Right lobe of liver (tissue), 6 donors: ENCODE data around the gene F12. TPM values are rescaled to one million over a fixed set of nuclear protein-coding genes. Genes with fewer than 3 reads are reported as not detected.

Source experiments
- ATAC-seq, 4 donors: fragments of 200-7000 bp; cut with Tn5 transposase; one replicate each; pipeline ENCODE4 v1.9.1; 2020; ENCODE audit warnings: mild to moderate bottlenecking in 4 of 4, moderate library complexity in 4 of 4
- DNase-seq, 3 donors: peaks; one replicate each; pipeline ENCODE4 v3.0.0-alpha.2; 2020
- H3K27ac ChIP-seq, 3 donors: fragments of 200-600 bp; one replicate each; pipeline ENCODE4 v1.8.0; 2022
- H3K27me3 ChIP-seq, 2 donors: fragments of 200-600 bp; one replicate each; pipeline ENCODE4 v1.8.0; 2022
- H3K36me3 ChIP-seq, 4 donors: fragments of 200-600 bp; sonication (generic) in 1 of 4; one replicate each; pipeline versions ENCODE4 v1.5.1 to v1.8.0; 2017 to 2022; ENCODE audit warnings: control low read depth in 1 of 4
- H3K4me1 ChIP-seq, 4 donors: fragments of 200-600 bp; sonication (generic) in 1 of 4; one replicate each; pipeline versions ENCODE4 v1.5.1 to v1.8.0; 2017 to 2022; ENCODE audit warnings: control low read depth in 1 of 4
- H3K4me3 ChIP-seq, 3 donors: fragments of 200-600 bp; one replicate each; pipeline ENCODE4 v1.8.0; 2022
- H3K9me3 ChIP-seq, 4 donors: fragments of 200-600 bp; sonication (generic) in 1 of 4; one replicate each; pipeline versions ENCODE4 v1.5.1 to v1.8.0; 2017 to 2022; ENCODE audit warnings: control low read depth in 1 of 4
- POLR2A ChIP-seq: fragments of 450-650 bp; IDR thresholded peaks from one replicate; pipeline ENCODE4 v1.6.1; 2017; ENCODE audit warnings: antibody characterized with exemption, mild to moderate bottlenecking
- WGBS: methylation state at CpG from one replicate; pipeline ENCODE4 v1.1.6; 2018; ENCODE audit warnings: low coverage, low lambda C conversion rate; ENCODE audit not compliant: insufficient coverage; ENCODE audit errors: missing lambda C conversion rate; 5-methylcytosine and 5-hydroxymethylcytosine counted together
- intact Hi-C, 2 donors: fragments of 100-400 bp; cut with DNase I; formaldehyde crosslinking; loops; one replicate each; pipeline versions ENCODE4 v1.11.2 to v1.14.1; 2022
- total RNA-seq, 6 experiments: library from RNA; depleted of rRNA in 2 of 6; stranded (reverse); fragments of >200 nt in 2 of 6; fragmentation: NEBNext Ultra II Directional in 3 of 6; extraction: Animal tissue kit (Norgen Biotek cat#: 25700) in 3 of 6; gene quantifications; one replicate each; pipeline versions ENCODE4 v1.1.0 to v1.2.4, GENCODE V29; 2016 to 2023
- TF ChIP-seq, protein P1 (sequence below), 4 donors: fragments of 200-600 bp in 3 of 4; fragments of 450-650 bp in 1 of 4; IDR thresholded peaks; one replicate each; pipeline versions ENCODE4 v1.5.1 to v1.8.0; 2016 to 2022; ENCODE audit warnings: antibody characterized with exemption in 4 of 4, mild to moderate bottlenecking in 2 of 4
- donor health status: DM: no; HTN: yes; CAD: no.
- donor health status: DM: no; HTN: no; CAD: no.
- donor health status: DM: no; HTN: no; CAD: no.
- donor health status: DM: no; HTN: yes; CAD: no.
- donor health status: DM: no; HTN: yes; CAD: no.

Gene F12
- total RNA-seq, 6 experiments from 2014 or later = 236 to 518 (median 365) TPM

DNA sequence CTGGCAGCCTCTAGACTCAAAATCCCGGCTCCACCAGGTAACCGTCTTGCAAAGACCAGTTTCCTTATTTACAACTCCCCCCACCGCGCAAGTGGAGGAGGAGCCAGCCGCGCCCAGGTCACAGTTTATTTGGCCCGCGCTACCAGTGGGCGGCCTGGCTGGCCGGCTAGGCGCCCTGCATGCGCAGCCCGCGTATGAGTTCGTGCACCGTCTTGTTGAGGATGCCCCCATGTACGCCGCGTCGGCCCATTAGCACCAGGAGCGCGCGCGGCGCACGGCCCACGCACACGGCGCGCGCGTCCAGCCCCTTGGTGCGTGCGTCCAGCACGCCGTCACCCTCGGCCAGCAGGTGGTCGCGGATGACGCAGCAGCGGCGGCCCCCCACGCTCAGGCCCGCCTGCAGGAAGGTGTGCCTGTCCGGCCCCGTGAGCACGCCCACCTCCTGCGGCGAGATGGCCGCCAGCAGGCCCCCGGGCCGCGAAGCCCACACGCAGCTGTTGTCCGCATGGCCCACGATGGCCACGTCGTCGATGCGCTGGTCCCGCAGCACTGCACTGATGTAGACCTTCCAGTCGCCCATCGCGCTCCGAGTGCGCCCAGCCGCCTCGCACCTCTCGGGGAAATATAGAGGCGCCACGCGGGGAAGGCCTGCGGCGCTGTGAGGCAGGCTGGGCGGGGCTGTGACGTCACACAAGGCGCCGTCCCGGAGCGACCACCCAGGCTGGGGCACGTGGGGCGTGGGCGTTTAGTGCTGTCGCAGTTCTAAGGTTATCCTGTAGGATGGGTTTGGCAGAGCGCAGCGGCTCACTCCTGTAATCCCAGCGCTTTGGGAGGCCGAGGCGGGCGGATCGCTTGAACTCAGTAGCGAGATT lies 9.1 kb downstream of the F12 start, which contains the start of gene PFN3:
TSS of gene PFN3 (minus strand) at position 665 of the 872 bp plus-strand sequence. CDS start at position 580, 85 bp downstream.
- no peak within 1 kb of the TSS for H3K4me3 ChIP-seq
- H3K27me3 ChIP-seq = no peaks in the 10 kb centered on the region
- no peaks in the 10 kb centered on the region for H3K9me3 ChIP-seq
- WGBS = 49% methylated on average over 7 of the region's 92 CpGs
- no peak within 1 kb of the TSS for H3K27ac ChIP-seq
- intact Hi-C loops = loop anchor here (5.0 kb wide), 2 partner anchors 37 to 52 kb away; no protein-coding TSS in a partner anchor
- no peak for TF ChIP-seq POLR2A
- TF ChIP-seq, protein P1, sequence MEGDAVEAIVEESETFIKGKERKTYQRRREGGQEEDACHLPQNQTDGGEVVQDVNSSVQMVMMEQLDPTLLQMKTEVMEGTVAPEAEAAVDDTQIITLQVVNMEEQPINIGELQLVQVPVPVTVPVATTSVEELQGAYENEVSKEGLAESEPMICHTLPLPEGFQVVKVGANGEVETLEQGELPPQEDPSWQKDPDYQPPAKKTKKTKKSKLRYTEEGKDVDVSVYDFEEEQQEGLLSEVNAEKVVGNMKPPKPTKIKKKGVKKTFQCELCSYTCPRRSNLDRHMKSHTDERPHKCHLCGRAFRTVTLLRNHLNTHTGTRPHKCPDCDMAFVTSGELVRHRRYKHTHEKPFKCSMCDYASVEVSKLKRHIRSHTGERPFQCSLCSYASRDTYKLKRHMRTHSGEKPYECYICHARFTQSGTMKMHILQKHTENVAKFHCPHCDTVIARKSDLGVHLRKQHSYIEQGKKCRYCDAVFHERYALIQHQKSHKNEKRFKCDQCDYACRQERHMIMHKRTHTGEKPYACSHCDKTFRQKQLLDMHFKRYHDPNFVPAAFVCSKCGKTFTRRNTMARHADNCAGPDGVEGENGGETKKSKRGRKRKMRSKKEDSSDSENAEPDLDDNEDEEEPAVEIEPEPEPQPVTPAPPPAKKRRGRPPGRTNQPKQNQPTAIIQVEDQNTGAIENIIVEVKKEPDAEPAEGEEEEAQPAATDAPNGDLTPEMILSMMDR (IDR thresholded peaks at IDR 0.05) = no peak
- H3K4me1 ChIP-seq = peaks cover 0 to 20% (median 0%) of the 10 kb centered on the region in 4 donors
- peak; percentile 24 to 49 (median 43) for ATAC-seq
- DNase-seq = peak in 1 of 3 donors; percentile 65
- H3K36me3 ChIP-seq = peaks cover 0 to 15% (median 5%) of the 10 kb centered on the region in 4 donors

GRCh38 chr5:177397875-177398390 lies 11.4 kb downstream of the F12 start:
- Histone ChIP-seq H3K9me3 (no peaks in the 10 kb centered on the region), H3K4me1 (peaks cover 0 to 9% (median 0%) of the 10 kb centered on the region in 4 donors), H3K4me3 (no peak overlapping the region), H3K36me3 (peaks cover 0 to 9% (median 0%) of the 10 kb centered on the region in 4 donors), H3K27me3 (no peaks in the 10 kb centered on the region), H3K27ac (no peak overlapping the region)
- TF ChIP-seq POLR2A = no peak
- TF ChIP-seq, protein P1 (IDR thresholded peaks at IDR 0.05) = no peak
- no peak for ATAC-seq
- intact Hi-C loops = loop anchor here in 1 of 2 donors (5.0 kb wide), 1 partner anchor 54 kb away; no protein-coding TSS in a partner anchor
- no peak for DNase-seq
- 69% methylated on average over 5 of the region's 16 CpGs for WGBS

DNA sequence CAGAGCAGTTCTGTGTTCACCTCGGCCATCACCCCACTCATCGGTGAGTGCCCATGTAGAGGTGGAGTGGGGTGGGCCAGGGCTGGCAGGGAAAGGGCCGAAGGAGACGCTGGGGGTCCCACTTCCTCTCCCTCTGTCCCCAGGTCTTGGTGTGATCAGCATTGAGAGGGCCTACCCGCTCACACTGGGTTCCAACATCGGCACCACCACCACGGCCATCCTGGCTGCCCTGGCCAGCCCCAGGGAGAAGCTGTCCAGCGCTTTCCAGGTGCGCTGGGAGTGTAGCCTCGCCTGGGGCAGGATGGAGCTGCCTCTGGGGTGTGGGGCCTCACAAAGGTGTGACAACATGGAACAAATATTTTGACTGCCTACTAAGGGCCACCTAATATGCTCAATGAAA lies 12.6 kb downstream of the F12 start:
- Histone ChIP-seq H3K4me1 (peaks cover 0 to 9% (median 0%) of the 10 kb centered on the region in 4 donors), H3K9me3 (no peaks in the 10 kb centered on the region), H3K36me3 (no peaks in the 10 kb centered on the region), H3K4me3 (no peak overlapping the region), H3K27ac (no peak overlapping the region), H3K27me3 (no peaks in the 10 kb centered on the region)
- intact Hi-C loops = loop anchor here in 1 of 2 donors (5.0 kb wide), 1 partner anchor 55 kb away; no protein-coding TSS in a partner anchor
- TF ChIP-seq, protein P1 (IDR thresholded peaks at IDR 0.05) = no peak
- TF ChIP-seq POLR2A = no peak
- DNase-seq (no peak), ATAC-seq (no peak)
- WGBS = 90% methylated on average over 2 of the region's 10 CpGs

- ATAC-seq (no peak), DNase-seq (no peak)
- Histone ChIP-seq H3K9me3 (no peaks in the 10 kb centered on the region), H3K27me3 (no peaks in the 10 kb centered on the region), H3K27ac (no peak overlapping the region), H3K36me3 (no peaks in the 10 kb centered on the region), H3K4me3 (no peak overlapping the region), H3K4me1 (peaks cover 0 to 9% (median 0%) of the 10 kb centered on the region in 4 donors)
- no peak for TF ChIP-seq POLR2A
- TF ChIP-seq, protein P1 (IDR thresholded peaks at IDR 0.05) = no peak
- intact Hi-C loops = loop anchor here in 1 of 2 donors (5.0 kb wide), 1 partner anchor 56 kb away; no protein-coding TSS in a partner anchor
- no CpG with 5 or more reads among the region's 8 CpGs for WGBS
These were observed 13.3 kb downstream of the F12 start for GRCh38 chr5:177396078-177396477.
